Thoracic aorta (tissue), 2 donors: ENCODE data around the gene CD247. TPM values are rescaled to one million over a fixed set of nuclear protein-coding genes. Genes with fewer than 3 reads are reported as not detected.

ENCODE experiments used
- ATAC-seq: fragments of 150-250 bp; one replicate; pipeline ENCODE4 v1.8.0; 2017; ENCODE audit warnings: low read depth; ENCODE audit not compliant: insufficient number of reproducible peaks, low FRiP score
- DNase-seq: peaks from one replicate; pipeline ENCODE4 v3.0.0-alpha.2; 2020; ENCODE audit warnings: low spot score
- H3K27ac ChIP-seq, 2 donors: fragments of 200-600 bp; sonication (generic); 1 replicate in 1 of 2; 2 replicates in 1 of 2; pipeline ENCODE4 v1.5.1; 2016; ENCODE audit warnings: mild to moderate bottlenecking in 2 of 2, moderate library complexity in 2 of 2
- H3K27me3 ChIP-seq: fragments of 200-600 bp; sonication (generic); replicated peaks from 2 replicates; pipeline ENCODE4 v1.6.0; 2016; ENCODE audit warnings: mild to moderate bottlenecking; ENCODE audit not compliant: insufficient read depth
- H3K36me3 ChIP-seq: fragments of 200-600 bp; sonication (generic); one replicate; pipeline ENCODE4 v1.5.1; 2016
- H3K4me1 ChIP-seq, 2 donors: fragments of 200-600 bp; sonication (generic); 1 replicate in 1 of 2; 2 replicates in 1 of 2; pipeline versions ENCODE4 v1.5.1 to v1.6.0; 2016; ENCODE audit warnings: low read depth in 2 of 2, mild to moderate bottlenecking in 1 of 2; ENCODE audit not compliant: control insufficient read depth in 1 of 2
- H3K4me3 ChIP-seq: fragments of 200-600 bp; sonication (generic); 2 replicates; pipeline ENCODE4 v1.5.1; 2016; ENCODE audit warnings: mild to moderate bottlenecking
- H3K9me3 ChIP-seq: fragments of 200-600 bp; sonication (generic); 2 replicates; pipeline ENCODE4 v1.5.1; 2016
- CTCF ChIP-seq: fragments of 200-600 bp; sonication (generic); IDR thresholded peaks from one replicate; pipeline ENCODE4 v1.5.1; 2019; ENCODE audit warnings: antibody characterized with exemption
- total RNA-seq, 2 donors: library from RNA; depleted of rRNA; stranded (reverse); fragments of >200 nt; gene quantifications; one replicate each; pipeline versions ENCODE4 v1.1.0 to v1.2.3, GENCODE V29; 2016

The CD247 gene
- total RNA-seq, 2 donors from 2014 or later, result 1.6 to 8.5 TPM

DNA sequence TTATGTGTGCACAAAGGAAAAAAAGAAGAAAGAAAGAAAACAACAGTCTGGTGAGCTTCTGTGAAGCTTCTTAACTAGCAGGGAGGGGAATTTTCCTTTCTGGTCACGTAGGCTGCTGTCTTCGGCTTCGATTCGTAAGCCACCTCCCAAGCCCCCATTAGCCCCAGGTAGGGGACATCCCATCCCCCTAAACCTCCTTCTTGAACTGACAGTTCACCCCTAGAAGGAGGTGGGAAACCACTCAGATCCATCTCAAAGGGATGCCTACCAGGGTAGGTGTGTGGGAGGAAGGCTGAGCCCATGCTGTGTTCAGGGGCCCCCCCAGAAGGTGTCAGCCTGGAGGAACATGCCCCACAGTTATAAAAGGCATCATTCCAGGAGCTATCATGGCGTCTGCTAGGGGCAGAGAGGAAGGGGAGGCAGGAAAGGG lies 25.8 kb downstream of the CD247 start:
- Histone ChIP-seq H3K27me3 (no peaks in the 10 kb centered on the region), H3K36me3 (no peaks in the 10 kb centered on the region), H3K27ac (no peak overlapping the region), H3K4me1 (no peaks in the 10 kb centered on the region), H3K9me3 (no peaks in the 10 kb centered on the region), H3K4me3 (no peak overlapping the region)
- no peak for ATAC-seq
- TF ChIP-seq CTCF, result no peak
- no peak for DNase-seq

DNA sequence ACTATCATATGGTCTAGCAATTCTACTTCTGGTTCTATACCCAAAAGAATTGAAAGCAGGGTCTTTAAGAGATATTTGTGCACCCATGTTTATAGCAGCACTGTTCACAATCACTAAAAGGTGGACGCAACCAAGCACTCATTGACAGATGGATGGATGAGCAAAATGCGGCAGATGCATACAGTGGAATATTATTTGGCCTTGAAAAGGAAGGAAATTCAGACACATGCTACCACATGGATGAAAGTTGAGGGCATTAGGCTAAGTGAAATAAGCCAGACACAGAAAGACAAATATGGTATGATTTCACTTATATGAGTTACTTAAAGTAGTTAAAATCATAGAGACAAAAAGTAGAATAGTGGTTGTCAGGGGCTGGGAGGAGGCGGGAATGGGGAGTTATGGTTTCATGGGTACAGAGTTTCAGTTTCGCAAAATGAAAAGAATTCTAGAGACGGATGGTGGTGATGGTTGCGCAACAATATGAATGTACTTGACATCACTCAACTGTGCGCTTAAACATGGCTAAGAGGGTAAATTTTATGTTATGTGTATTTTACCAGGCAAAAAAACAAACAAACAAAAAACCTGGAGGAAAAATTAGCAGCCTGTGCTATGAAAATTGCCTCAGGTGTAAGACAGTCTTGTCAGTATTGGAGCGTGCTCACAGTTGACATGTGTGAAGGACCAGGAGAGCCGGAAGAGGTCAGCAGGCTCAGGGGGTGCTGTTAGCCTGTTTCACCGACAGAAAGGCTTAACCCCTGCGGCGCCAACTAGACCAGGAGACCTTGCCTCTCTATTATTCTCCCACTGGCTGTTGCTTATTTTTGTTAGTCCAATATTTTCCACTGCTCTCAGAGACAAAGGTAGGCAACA lies 26.5 kb downstream of the CD247 start:
- TF ChIP-seq CTCF, result no peak
- Histone ChIP-seq H3K27ac (no peak overlapping the region), H3K4me1 (no peaks in the 10 kb centered on the region), H3K9me3 (no peaks in the 10 kb centered on the region), H3K36me3 (no peaks in the 10 kb centered on the region), H3K4me3 (no peak overlapping the region), H3K27me3 (no peaks in the 10 kb centered on the region)
- DNase-seq, result no peak
- no peak for ATAC-seq

DNA sequence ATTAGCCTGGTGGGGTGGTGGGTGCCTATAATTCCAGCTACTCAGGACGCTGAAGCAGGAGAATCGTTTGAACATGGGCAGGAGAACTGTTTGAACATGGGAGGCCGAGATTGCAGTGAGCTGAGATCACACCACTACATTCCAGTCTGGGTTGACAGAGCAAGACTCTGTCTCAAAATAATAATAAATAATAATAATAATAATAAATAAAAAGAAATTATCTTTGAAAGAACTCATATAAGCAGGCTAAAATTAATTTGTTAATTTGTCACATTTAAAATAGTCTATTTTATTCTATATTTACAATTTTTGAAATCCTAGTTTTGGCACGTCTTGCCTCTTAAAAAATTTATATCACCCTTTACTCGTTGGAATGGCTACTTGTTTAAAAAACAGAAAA lies 27.6 kb downstream of the CD247 start:
- no peak for TF ChIP-seq CTCF
- no peaks in the 10 kb centered on the region for H3K27me3 ChIP-seq
- H3K9me3 ChIP-seq, result no peaks in the 10 kb centered on the region
- no peaks in the 10 kb centered on the region for H3K36me3 ChIP-seq
- no peak overlapping the region for H3K4me3 ChIP-seq
- H3K4me1 ChIP-seq, result no peaks in the 10 kb centered on the region
- no peak for DNase-seq
- ATAC-seq, result no peak
- H3K27ac ChIP-seq, result no peak overlapping the region

GRCh38 chr1:167489571-167490340 lies 28.6 kb downstream of the CD247 start:
- Histone ChIP-seq H3K4me1 (no peaks in the 10 kb centered on the region), H3K36me3 (no peaks in the 10 kb centered on the region), H3K27me3 (no peaks in the 10 kb centered on the region), H3K27ac (no peak overlapping the region), H3K9me3 (no peaks in the 10 kb centered on the region), H3K4me3 (no peak overlapping the region)
- no peak for TF ChIP-seq CTCF
- ATAC-seq, result no peak
- DNase-seq, result no peak

GRCh38 chr1:167488786-167489185 lies 29.5 kb downstream of the CD247 start:
- Histone ChIP-seq H3K27me3 (no peaks in the 10 kb centered on the region), H3K4me1 (no peaks in the 10 kb centered on the region), H3K9me3 (no peaks in the 10 kb centered on the region), H3K36me3 (no peaks in the 10 kb centered on the region), H3K4me3 (no peak overlapping the region), H3K27ac (no peak overlapping the region)
- no peak for TF ChIP-seq CTCF
- DNase-seq, result no peak
- ATAC-seq, result no peak
